ENCODE measurements around the gene PPP5C. TPM values are rescaled to one million over a fixed set of nuclear protein-coding genes. Genes with fewer than 3 reads are reported as not detected.
"Not testable (repeated sequence)": the region's sequence is repeated elsewhere in the genome, so short reads cannot be mapped to it uniquely, and the experiment has no call there.

The PPP5C gene
- total RNA-seq, 1 donor from 2014 or later = 99.5 TPM

DNA sequence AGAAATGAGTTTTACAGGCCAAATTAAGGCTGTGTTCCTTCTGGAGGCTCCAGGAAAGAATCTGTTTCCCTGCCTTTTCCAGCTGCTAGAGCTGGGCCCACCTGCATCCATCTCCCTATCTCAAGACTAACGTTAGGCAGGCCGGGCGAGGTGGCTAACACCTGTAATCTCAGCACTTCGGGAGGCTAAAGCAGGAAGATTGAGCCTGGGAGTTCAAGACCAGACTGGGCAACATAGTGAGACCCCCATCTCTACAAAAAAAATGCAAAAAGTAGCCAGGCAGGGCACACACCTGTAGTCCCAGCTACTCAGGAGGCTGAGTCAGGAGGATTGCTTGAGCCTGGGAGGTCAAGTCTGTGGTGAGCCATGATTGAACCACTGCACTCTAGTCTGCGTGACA, 35.4 kb upstream of the PPP5C start:
- Mint-ChIP-seq H3K9me3 (no peaks in the 10 kb centered on the region), H3K36me3 (peaks cover 27% of the 10 kb centered on the region)

DNA sequence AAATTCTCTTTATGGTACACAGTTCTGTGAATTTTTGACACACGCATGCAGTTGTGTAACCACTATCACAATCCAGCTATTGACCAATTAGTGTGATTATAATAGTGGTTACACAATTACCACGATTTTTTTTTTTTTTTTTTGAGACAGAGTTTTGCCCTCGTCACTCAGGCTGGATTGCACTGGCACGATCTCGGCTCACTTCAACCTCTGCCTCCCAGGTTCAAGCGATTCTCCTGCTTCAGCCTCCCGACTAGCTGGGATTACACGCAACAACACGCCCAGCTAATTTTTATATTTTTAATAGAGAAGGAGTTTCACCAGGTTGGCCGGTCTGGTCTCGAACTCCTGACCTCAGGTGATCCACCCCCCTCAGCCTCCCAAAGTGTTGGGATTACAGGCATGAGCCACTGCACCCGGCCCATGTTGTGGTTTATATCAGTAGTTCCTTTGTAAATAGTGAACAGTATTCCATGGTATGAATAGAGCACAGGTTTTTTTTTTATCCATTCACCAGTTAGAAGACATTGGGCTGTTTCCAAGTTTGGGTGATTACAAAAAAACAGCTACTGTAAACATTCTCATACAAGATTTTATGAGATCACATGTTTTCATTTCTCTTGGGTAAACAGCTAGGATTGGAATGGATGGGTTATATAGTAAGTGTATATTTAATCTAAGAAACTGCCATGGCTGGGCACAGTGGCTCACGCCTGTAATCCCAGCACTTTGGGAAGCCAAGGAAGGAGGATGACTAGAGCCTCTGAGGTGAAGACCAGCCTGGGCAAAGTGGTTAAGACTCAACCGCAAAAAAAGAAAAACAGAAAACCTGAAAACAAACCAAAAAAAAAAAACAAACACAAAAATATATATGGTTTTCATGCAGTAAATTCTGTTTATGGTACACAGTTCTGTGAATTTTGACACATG, 33.1 kb upstream of the PPP5C start:
- H3K27ac Mint-ChIP-seq; H3K27me3 Mint-ChIP-seq; H3K4me3 Mint-ChIP-seq; DNase-seq (ENCODE audit: extremely low spot score, unreplicated experiment); H3K4me1 Mint-ChIP-seq (ENCODE audit: unreplicated experiment); H3K9me3 Mint-ChIP-seq: not testable (repeated sequence)
- H3K36me3 Mint-ChIP-seq = peaks cover 14% of the 10 kb centered on the region

More for the DNA sequence above, 35.4 kb upstream of the PPP5C start:
- H3K4me3 Mint-ChIP-seq = no peak overlapping the region
- no peaks in the 10 kb centered on the region for H3K27me3 Mint-ChIP-seq
- TF ChIP-seq, protein P1, sequence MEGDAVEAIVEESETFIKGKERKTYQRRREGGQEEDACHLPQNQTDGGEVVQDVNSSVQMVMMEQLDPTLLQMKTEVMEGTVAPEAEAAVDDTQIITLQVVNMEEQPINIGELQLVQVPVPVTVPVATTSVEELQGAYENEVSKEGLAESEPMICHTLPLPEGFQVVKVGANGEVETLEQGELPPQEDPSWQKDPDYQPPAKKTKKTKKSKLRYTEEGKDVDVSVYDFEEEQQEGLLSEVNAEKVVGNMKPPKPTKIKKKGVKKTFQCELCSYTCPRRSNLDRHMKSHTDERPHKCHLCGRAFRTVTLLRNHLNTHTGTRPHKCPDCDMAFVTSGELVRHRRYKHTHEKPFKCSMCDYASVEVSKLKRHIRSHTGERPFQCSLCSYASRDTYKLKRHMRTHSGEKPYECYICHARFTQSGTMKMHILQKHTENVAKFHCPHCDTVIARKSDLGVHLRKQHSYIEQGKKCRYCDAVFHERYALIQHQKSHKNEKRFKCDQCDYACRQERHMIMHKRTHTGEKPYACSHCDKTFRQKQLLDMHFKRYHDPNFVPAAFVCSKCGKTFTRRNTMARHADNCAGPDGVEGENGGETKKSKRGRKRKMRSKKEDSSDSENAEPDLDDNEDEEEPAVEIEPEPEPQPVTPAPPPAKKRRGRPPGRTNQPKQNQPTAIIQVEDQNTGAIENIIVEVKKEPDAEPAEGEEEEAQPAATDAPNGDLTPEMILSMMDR (conservative IDR thresholded peaks at IDR 0.05) = no peak
- DNase-seq (ENCODE audit: extremely low spot score, unreplicated experiment) = no peak
- H3K27ac Mint-ChIP-seq = no peak overlapping the region
- H3K4me1 Mint-ChIP-seq (ENCODE audit: unreplicated experiment) = no peaks in the 10 kb centered on the region

DNA sequence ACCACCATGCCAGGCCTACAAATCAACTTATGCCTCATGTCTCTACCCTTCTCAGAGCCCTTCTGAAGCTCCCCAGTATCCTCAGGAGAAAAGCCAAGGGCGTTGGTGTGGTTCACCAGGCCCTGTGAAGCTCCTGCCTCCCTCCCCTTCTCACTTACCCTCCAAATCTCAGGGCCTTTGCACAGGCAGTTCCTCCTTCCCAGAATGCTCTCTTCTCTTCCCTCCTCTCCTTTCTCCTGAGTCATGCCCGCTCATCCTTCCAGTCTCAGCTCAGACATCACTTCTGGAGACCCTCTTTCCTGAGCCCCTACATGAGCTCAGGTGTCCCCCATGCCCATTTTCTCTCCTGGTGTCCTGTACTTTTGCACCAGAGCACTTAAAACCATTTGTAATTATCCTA, 29.5 kb upstream of the PPP5C start:
- DNase-seq (ENCODE audit: extremely low spot score, unreplicated experiment) = no peak
- Mint-ChIP-seq H3K9me3 (no peaks in the 10 kb centered on the region), H3K27me3 (no peaks in the 10 kb centered on the region), H3K4me1 (ENCODE audit: unreplicated experiment) (peaks cover 4% of the 10 kb centered on the region), H3K4me3 (no peak overlapping the region), H3K27ac (no peak overlapping the region), H3K36me3 (peaks cover 8% of the 10 kb centered on the region)
- TF ChIP-seq, protein P1 (conservative IDR thresholded peaks at IDR 0.05) = no peak

DNA sequence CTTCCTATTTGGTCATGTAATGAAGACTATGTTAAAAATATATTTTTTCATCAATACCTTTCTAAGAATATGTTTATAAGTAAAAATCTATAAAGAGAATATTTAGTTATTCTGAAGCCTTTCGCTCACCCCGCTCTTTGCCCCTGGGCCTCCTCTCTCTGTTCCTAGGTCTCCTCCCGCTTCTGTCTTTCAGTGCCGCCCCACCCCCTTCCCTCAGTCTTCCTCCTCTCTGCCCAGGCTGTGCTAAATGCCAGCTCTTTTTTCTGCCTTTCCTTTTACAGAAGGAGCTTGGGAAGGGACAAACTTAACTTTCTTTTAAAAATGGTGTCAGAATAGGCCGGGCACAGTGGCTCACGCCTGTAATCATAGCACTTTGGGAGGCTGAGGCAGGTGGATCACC, 27.3 kb upstream of the PPP5C start:
- no peaks in the 10 kb centered on the region for H3K9me3 Mint-ChIP-seq
- H3K36me3 Mint-ChIP-seq = peaks cover 14% of the 10 kb centered on the region
- peaks cover 4% of the 10 kb centered on the region for H3K4me1 Mint-ChIP-seq (ENCODE audit: unreplicated experiment)
- DNase-seq (ENCODE audit: extremely low spot score, unreplicated experiment) = no peak
- no peaks in the 10 kb centered on the region for H3K27me3 Mint-ChIP-seq
- no peak overlapping the region for H3K27ac Mint-ChIP-seq
- no peak overlapping the region for H3K4me3 Mint-ChIP-seq
- TF ChIP-seq, protein P1 (conservative IDR thresholded peaks at IDR 0.05) = no peak

DNA sequence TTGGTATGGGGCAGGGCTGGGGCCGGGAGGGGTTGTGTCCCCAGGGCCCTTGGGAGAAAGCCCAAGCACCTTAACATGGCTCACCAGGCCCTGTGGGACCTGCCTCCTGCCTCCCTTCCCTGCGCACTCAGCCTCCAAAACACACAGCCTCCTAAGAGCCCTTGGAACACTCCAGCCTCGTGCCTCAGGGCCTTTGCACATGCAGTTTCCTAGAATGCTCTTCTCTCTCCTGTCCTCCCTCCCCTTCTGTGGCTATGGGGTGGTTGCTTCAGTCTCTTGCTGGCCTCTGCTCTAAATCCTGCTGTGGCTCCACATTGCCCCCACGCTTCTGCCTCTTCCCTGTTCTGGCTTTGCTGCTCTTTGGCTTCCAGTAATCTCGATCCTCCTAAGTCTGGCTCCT, 26.3 kb upstream of the PPP5C start:
- Mint-ChIP-seq H3K36me3 (peaks cover 18% of the 10 kb centered on the region), H3K27ac (no peak overlapping the region), H3K27me3 (no peaks in the 10 kb centered on the region), H3K4me3 (no peak overlapping the region), H3K9me3 (peaks cover 3% of the 10 kb centered on the region), H3K4me1 (ENCODE audit: unreplicated experiment) (peaks cover 4% of the 10 kb centered on the region)
- DNase-seq (ENCODE audit: extremely low spot score, unreplicated experiment) = no peak
- TF ChIP-seq, protein P1 (conservative IDR thresholded peaks at IDR 0.05) = no peak

DNA sequence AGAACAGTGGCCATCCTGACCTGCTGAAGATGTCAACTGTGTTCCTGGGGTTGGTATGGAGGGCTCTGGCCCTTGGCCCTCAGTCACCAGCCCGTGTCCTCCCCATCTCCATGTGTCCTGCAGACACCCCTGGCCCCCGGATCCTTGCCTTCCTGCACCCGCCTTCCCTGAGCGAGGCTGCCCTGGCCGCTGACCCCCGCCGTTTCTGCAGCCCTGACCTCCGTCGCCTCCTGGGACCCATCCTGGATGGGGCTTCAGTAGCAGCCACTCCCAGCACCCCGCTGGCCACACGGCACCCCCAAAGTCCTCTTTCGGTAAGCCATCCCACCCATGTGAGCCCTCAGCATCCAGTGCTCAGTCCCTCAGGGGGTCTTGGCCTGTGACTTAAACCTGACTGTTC, 25.2 kb upstream of the PPP5C start:
- TF ChIP-seq, protein P1 (conservative IDR thresholded peaks at IDR 0.05) = no peak
- no peak for DNase-seq (ENCODE audit: extremely low spot score, unreplicated experiment)
- peaks cover 29% of the 10 kb centered on the region for H3K36me3 Mint-ChIP-seq
- H3K4me1 Mint-ChIP-seq (ENCODE audit: unreplicated experiment) = peaks cover 4% of the 10 kb centered on the region
- H3K27ac Mint-ChIP-seq = no peak overlapping the region
- no peak overlapping the region for H3K4me3 Mint-ChIP-seq
- no peaks in the 10 kb centered on the region for H3K27me3 Mint-ChIP-seq
- peaks cover 12% of the 10 kb centered on the region for H3K9me3 Mint-ChIP-seq

DNA sequence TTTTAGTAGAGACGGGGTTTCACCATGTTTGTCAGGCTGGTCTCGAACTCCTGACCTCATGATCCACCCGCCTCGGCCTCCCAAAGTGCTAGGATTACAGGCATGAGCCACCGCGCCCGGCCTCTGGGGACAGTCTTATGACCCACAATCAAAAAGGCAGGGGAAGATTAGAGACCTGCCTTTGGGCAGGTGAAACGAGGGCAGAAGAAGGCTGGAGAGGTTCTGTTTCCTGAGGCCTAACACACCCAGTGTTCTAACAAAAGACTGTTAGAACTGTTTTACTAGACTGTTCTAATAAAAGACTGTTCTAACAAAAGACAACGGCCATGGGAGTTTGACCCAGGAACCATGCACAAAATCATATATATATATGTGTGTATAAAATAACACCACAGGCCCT, 23.7 kb upstream of the PPP5C start:
- H3K9me3 Mint-ChIP-seq = peaks cover 12% of the 10 kb centered on the region
- DNase-seq (ENCODE audit: extremely low spot score, unreplicated experiment); H3K27ac Mint-ChIP-seq; H3K4me1 Mint-ChIP-seq (ENCODE audit: unreplicated experiment); H3K27me3 Mint-ChIP-seq; H3K4me3 Mint-ChIP-seq: not testable (repeated sequence)
- peaks cover 37% of the 10 kb centered on the region for H3K36me3 Mint-ChIP-seq
